ENCODE measurements around the gene CDRT4. TPM values are rescaled to one million over a fixed set of nuclear protein-coding genes. Genes with fewer than 3 reads are reported as not detected.

CDRT4 gene
- total RNA-seq, 1 experiment from 2014 or later = 6.2 TPM

DNA sequence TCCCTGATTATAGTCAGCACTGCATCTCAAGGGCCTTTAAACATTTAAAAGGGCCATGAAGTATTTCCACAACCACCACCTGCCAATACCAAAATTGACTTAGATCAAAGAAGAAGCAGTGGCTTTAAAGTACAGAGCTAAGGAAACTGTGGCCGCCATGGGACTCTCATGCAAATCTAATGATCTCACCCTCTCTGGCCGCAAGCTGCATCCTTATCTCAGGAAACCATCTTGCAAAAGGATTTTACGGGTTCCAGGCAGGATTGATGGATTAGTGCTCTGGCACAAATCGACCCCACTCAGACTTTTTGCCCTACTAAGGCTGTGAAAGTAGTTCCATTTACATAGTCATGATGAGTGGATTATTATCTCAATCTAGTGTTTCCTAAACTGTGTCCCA lies 22.6 kb downstream of the CDRT4 start:
- DNase-seq (ENCODE audit: low read depth, low spot score) = no peak
- POLR2A ChIA-PET = no interaction called here
- no peaks in the 10 kb centered on the region for H3K36me3 ChIP-seq (ENCODE audit: control insufficient read depth in 1 of 2, insufficient read depth in 2 of 2, low read length in 2 of 2)
- H3K9me2 ChIP-seq (ENCODE audit: insufficient read depth) = no peaks in the 10 kb centered on the region
- CTCF ChIA-PET = no interaction called here
- intact Hi-C loops (cut with micrococcal nuclease) = no loop called here
- TF ChIP-seq ZNF274 (IDR thresholded peaks at IDR 0.05; ENCODE audit: low read depth, low read length) (no peak), TCF7L2 (IDR thresholded peaks at IDR 0.05; ENCODE audit: borderline replicate concordance, extremely low read depth, insufficient read depth, insufficient read length) (no peak), ZBTB33 (IDR thresholded peaks at IDR 0.05; ENCODE audit: extremely low read depth, insufficient replicate concordance, low read length) (no peak), EZH2phosphoT487 (IDR thresholded peaks at IDR 0.05; ENCODE audit: borderline replicate concordance) (no peak), EGR1 (IDR thresholded peaks at IDR 0.05; ENCODE audit: low read depth) (no peak), SRF (IDR thresholded peaks at IDR 0.05; ENCODE audit: low read depth) (no peak), EZH2 (IDR thresholded peaks at IDR 0.05) (no peak), ELF1 (IDR thresholded peaks at IDR 0.05; ENCODE audit: borderline replicate concordance, low read depth) (no peak), ZFX (IDR thresholded peaks at IDR 0.05) (no peak), POLR2A (IDR thresholded peaks at IDR 0.05; ENCODE audit: borderline replicate concordance, extremely low read depth, insufficient read depth, insufficient read length) (no peak), CEBPB (IDR thresholded peaks at IDR 0.05; ENCODE audit: low read depth) (no peak), YY1 (IDR thresholded peaks at IDR 0.05; ENCODE audit: extremely low read depth, insufficient replicate concordance, low read depth, low read length) (no peak), SP1 (IDR thresholded peaks at IDR 0.05; ENCODE audit: low read depth) (no peak), FOSL1 (IDR thresholded peaks at IDR 0.05; ENCODE audit: low read depth) (no peak), RAD21 (IDR thresholded peaks at IDR 0.05; ENCODE audit: low read depth) (no peak), SIN3A (IDR thresholded peaks at IDR 0.05; ENCODE audit: low read depth) (no peak), JUND (IDR thresholded peaks at IDR 0.05) (no peak)
- TF ChIP-seq, protein P1, sequence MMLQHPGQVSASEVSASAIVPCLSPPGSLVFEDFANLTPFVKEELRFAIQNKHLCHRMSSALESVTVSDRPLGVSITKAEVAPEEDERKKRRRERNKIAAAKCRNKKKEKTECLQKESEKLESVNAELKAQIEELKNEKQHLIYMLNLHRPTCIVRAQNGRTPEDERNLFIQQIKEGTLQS (IDR thresholded peaks at IDR 0.05) = no peak
- TF ChIP-seq, protein P2, sequence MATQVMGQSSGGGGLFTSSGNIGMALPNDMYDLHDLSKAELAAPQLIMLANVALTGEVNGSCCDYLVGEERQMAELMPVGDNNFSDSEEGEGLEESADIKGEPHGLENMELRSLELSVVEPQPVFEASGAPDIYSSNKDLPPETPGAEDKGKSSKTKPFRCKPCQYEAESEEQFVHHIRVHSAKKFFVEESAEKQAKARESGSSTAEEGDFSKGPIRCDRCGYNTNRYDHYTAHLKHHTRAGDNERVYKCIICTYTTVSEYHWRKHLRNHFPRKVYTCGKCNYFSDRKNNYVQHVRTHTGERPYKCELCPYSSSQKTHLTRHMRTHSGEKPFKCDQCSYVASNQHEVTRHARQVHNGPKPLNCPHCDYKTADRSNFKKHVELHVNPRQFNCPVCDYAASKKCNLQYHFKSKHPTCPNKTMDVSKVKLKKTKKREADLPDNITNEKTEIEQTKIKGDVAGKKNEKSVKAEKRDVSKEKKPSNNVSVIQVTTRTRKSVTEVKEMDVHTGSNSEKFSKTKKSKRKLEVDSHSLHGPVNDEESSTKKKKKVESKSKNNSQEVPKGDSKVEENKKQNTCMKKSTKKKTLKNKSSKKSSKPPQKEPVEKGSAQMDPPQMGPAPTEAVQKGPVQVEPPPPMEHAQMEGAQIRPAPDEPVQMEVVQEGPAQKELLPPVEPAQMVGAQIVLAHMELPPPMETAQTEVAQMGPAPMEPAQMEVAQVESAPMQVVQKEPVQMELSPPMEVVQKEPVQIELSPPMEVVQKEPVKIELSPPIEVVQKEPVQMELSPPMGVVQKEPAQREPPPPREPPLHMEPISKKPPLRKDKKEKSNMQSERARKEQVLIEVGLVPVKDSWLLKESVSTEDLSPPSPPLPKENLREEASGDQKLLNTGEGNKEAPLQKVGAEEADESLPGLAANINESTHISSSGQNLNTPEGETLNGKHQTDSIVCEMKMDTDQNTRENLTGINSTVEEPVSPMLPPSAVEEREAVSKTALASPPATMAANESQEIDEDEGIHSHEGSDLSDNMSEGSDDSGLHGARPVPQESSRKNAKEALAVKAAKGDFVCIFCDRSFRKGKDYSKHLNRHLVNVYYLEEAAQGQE (IDR thresholded peaks at IDR 0.05; ENCODE audit: low read depth) = no peak
- H3K9ac ChIP-seq (ENCODE audit: low read length) = no peak overlapping the region
- no peak overlapping the region for H2AFZ ChIP-seq (ENCODE audit: low read depth, low read length, poor library complexity, severe bottlenecking)
- H3K79me2 ChIP-seq (ENCODE audit: insufficient read depth, low read length) = no peaks in the 10 kb centered on the region
- H3K4me1 ChIP-seq (ENCODE audit: control insufficient read depth in 1 of 2, insufficient read depth in 2 of 2, low read length in 2 of 2) = no peaks in the 10 kb centered on the region
- no peaks in the 10 kb centered on the region for H3K9me3 ChIP-seq (ENCODE audit: control insufficient read depth in 1 of 2, insufficient read depth in 1 of 2, low read depth in 1 of 2, low read length in 2 of 2)
- no peak overlapping the region for H3K4me3 ChIP-seq (replicated peaks in 1 of 2; ENCODE audit: low read depth in 1 of 2, low read length in 2 of 2)
- no TSS peak for BruUV-seq (replicated peaks)
- H3K27ac ChIP-seq (ENCODE audit: low read depth, low read length) = no peak overlapping the region
- ATAC-seq = no peak
- H4K20me1 ChIP-seq (ENCODE audit: insufficient read depth) = no peaks in the 10 kb centered on the region
- no peaks in the 10 kb centered on the region for H3K27me3 ChIP-seq (ENCODE audit: insufficient read depth, low read length)
- no peak overlapping the region for H3K4me2 ChIP-seq (ENCODE audit: low read length)
- RAD21 ChIA-PET (ENCODE audit: low non-redundant PET in 1 of 2, low total read pairs in 2 of 2, uncharacterized antibody in 2 of 2, unreplicated experiment in 2 of 2) = no interaction called here

Measured in HCT116 (cell line).